K562 (cell line): ENCODE data around the gene C6orf141. TPM values are rescaled to one million over a fixed set of nuclear protein-coding genes. Genes with fewer than 3 reads are reported as not detected.

ENCODE experiments used
- ATAC-seq: fragments of 200-7000 bp; cut with Tn5 transposase; 3 replicates; pipeline ENCODE4 v1.9.1; 2020; ENCODE audit warnings: moderate library complexity
- BruUV-seq: library from RNA; stranded (reverse); fragments of 400-500 nt; replicated peaks from 2 replicates; lab custom pipeline; 2021; lab: Mats Ljungman, UMichigan
- CTCF ChIA-PET: fragments of 300-600 bp; formaldehyde crosslinking; extraction: SDS; loops from one replicate; lab custom pipeline; 2021; ENCODE audit warnings: low intra/inter-chr PET ratio; lab: Yijun Ruan, JAX
- POLR2A ChIA-PET: fragments of 300-600, 350-650 bp; sonication (Branson Sonifier 250); formaldehyde crosslinking; extraction: SDS; loops from one replicate; lab custom pipeline; 2021; ENCODE audit warnings: antibody characterized with exemption, inconsistent platforms; lab: Yijun Ruan, JAX
- DNase-seq, 4 experiments: peaks; one replicate each; pipeline versions ENCODE4 v3.0.0 to v3.0.0-alpha.2; 2011 to 2018; ENCODE audit warnings: low spot score in 3 of 4, mixed read lengths in 3 of 4; ENCODE audit errors: extremely low read depth in 1 of 4
- FAIRE-seq: peaks from 2 replicates; lab custom pipeline; 2011; peaks lifted over from hg19 to GRCh38; lab: Jason Lieb, UNC
- H2AFZ ChIP-seq: 2 replicates; pipeline ENCODE4 v1.6.0; 2011; ENCODE audit warnings: low read depth, low read length, control low read depth, inconsistent platforms
- H3K27ac ChIP-seq: fragments of 200-600 bp; 3 replicates; pipeline ENCODE4 v1.8.0; 2011; ENCODE audit warnings: low read depth, mild to moderate bottlenecking, control low read depth, inconsistent platforms, low read length, moderate library complexity, mixed read lengths; ENCODE audit errors: extremely low read depth
- H3K27me3 ChIP-seq, 2 experiments: fragments of 300-600 bp in 1 of 2; 2 replicates in 1 of 2; 3 replicates in 1 of 2; pipeline versions ENCODE4 v1.6.0 to v1.8.0; 2011; ENCODE audit warnings: inconsistent platforms in 2 of 2, low read length in 2 of 2, mild to moderate bottlenecking in 1 of 2, mixed read lengths in 1 of 2, moderate library complexity in 1 of 2; ENCODE audit not compliant: control insufficient read depth in 2 of 2, insufficient read depth in 2 of 2
- H3K36me3 ChIP-seq: fragments of 300-600 bp; 3 replicates; pipeline ENCODE4 v1.8.0; 2011; ENCODE audit warnings: mild to moderate bottlenecking, low read length, inconsistent platforms; ENCODE audit not compliant: control insufficient read depth, insufficient read depth
- H3K4me1 ChIP-seq, 2 experiments: fragments of 200-600 bp in 1 of 2; replicated peaks in 1 of 2; 2 replicates in 1 of 2; 3 replicates in 1 of 2; pipeline versions ENCODE4 v1.5.1 to v1.8.0; 2011; ENCODE audit warnings: inconsistent platforms in 2 of 2, low read length in 2 of 2, mild to moderate bottlenecking in 1 of 2, mixed read lengths in 1 of 2, moderate library complexity in 1 of 2; ENCODE audit not compliant: control insufficient read depth in 2 of 2, insufficient read depth in 2 of 2
- H3K4me2 ChIP-seq: 2 replicates; pipeline ENCODE4 v1.6.1; 2011; ENCODE audit warnings: low read length, control low read depth, inconsistent platforms, mixed read lengths; ENCODE audit not compliant: insufficient read depth
- H3K4me3 ChIP-seq: fragments of 200-600 bp; sonication (generic), shearing (Covaris generic); 2 replicates; pipeline ENCODE4 v1.5.1; 2016; ENCODE audit warnings: control low read depth, inconsistent platforms
- H3K79me2 ChIP-seq: fragments of 200-600 bp; 3 replicates; pipeline ENCODE4 v1.8.0; 2011; ENCODE audit warnings: low read length, inconsistent platforms; ENCODE audit not compliant: control insufficient read depth, insufficient read depth
- H3K9ac ChIP-seq, 2 experiments: 2 replicates each; pipeline versions ENCODE4 v1.6.0 to v1.6.1; 2011; ENCODE audit warnings: low read depth in 2 of 2, low read length in 2 of 2, control low read depth in 1 of 2, inconsistent platforms in 1 of 2, mild to moderate bottlenecking in 1 of 2, mixed read lengths in 1 of 2; ENCODE audit not compliant: insufficient read depth in 1 of 2
- H3K9me1 ChIP-seq: one replicate; pipeline ENCODE4 v1.6.0; 2011; ENCODE audit warnings: inconsistent platforms, mild to moderate bottlenecking, low read length, moderate library complexity; ENCODE audit not compliant: control insufficient read depth, insufficient read depth
- H3K9me3 ChIP-seq: replicated peaks from 2 replicates; pipeline ENCODE4 v1.5.1; 2011; ENCODE audit warnings: low read depth, low read length, inconsistent platforms; ENCODE audit not compliant: control insufficient read depth, insufficient read depth
- H4K20me1 ChIP-seq: replicated peaks from 2 replicates; pipeline ENCODE4 v1.6.1; 2011; ENCODE audit warnings: low read length, inconsistent platforms, mixed read lengths; ENCODE audit not compliant: control insufficient read depth, insufficient read depth
- FOXM1 ChIP-seq, 2 experiments: fragments of 450-650 bp in 1 of 2; sonication (generic) in 1 of 2; formaldehyde crosslinking in 1 of 2; IDR thresholded peaks; 2 replicates each; pipeline versions ENCODE4 v1.6.1 to v1.9.0; 2017 to 2022; ENCODE audit warnings: low read depth in 2 of 2, mild to moderate bottlenecking in 2 of 2, missing genetic modification reagents in 1 of 2, moderate library complexity in 1 of 2
- GATAD2A ChIP-seq: fragments of 450-650 bp; IDR thresholded peaks from 2 replicates; pipeline ENCODE4 v1.6.1; 2017
- KAT8 ChIP-seq: fragments of 450-650 bp; IDR thresholded peaks from 2 replicates; pipeline ENCODE4 v1.6.1; 2016; ENCODE audit warnings: low read depth, mild to moderate bottlenecking
- KLF16 ChIP-seq: IDR thresholded peaks from 2 replicates; pipeline ENCODE4 v1.6.1; 2016; ENCODE audit warnings: antibody characterized with exemption
- THRAP3 ChIP-seq: fragments of 450-650 bp; IDR thresholded peaks from 2 replicates; pipeline ENCODE4 v1.6.1; 2016; ENCODE audit warnings: mild to moderate bottlenecking, inconsistent platforms, borderline replicate concordance
- ZFP91 ChIP-seq: sonication (generic); formaldehyde crosslinking; IDR thresholded peaks from 2 replicates; pipeline ENCODE4 v1.8.0; 2022; ENCODE audit warnings: mild to moderate bottlenecking, missing genetic modification reagents
- ZNF609 ChIP-seq: sonication (generic); formaldehyde crosslinking; IDR thresholded peaks from 2 replicates; pipeline ENCODE4 v1.8.1; 2023; ENCODE audit warnings: missing genetic modification reagents, mild to moderate bottlenecking, borderline replicate concordance
- ZNF766 ChIP-seq: fragments of 200-800 bp; sonication (Bioruptor generic); conservative IDR thresholded peaks from 2 replicates; pipeline ENCODE4 v1.6.1; 2016; ENCODE audit warnings: missing genetic modification characterization, missing compliant biosample characterization
- WGBS: fragments of 100-300 bp; shearing (Covaris generic); methylation state at CpG from one replicate; pipeline ENCODE4 v1.1.6; 2016; ENCODE audit warnings: low coverage, mixed read lengths; ENCODE audit not compliant: insufficient coverage; ENCODE audit errors: missing lambda C conversion rate; 5-methylcytosine and 5-hydroxymethylcytosine counted together
- in situ Hi-C: fragments of 300-500 bp; cut with MboI; formaldehyde crosslinking; loops from 4 replicates; pipeline ENCODE4 v1.15.0; 2018; ENCODE audit warnings: inconsistent platforms, mixed read lengths
- intact Hi-C: fragments of 100-400 bp; cut with micrococcal nuclease; formaldehyde crosslinking; loops from 2 replicates; pipeline ENCODE4 v1.14.2; 2022
- polyA plus RNA-seq, 8 experiments: library from polyadenylated mRNA; depleted of rRNA in 4 of 8; stranded (reverse) in 5 of 8; unstranded in 3 of 8; fragments of >200 nt; fragmentation: Nextera tagmentation in 2 of 8; fragmentation: Illumina TruSeq in 1 of 8; extraction: Ambion mirVana in 2 of 8; extraction: Trizol in 1 of 8; gene quantifications; 2 replicates each; pipeline versions ENCODE4 v1.2.1 to v1.2.3, GENCODE V29; 2011 to 2014; ENCODE audit warnings: inconsistent platforms in 1 of 8, missing spikeins in 1 of 8
- total RNA-seq, 7 experiments: library from RNA; depleted of rRNA in 6 of 7; stranded (reverse); fragments of >200 nt in 6 of 7; fragmentation: Illumina TruSeq in 2 of 7; extraction: Trizol in 2 of 7; gene quantifications; 2 replicates each; pipeline versions ENCODE4 v1.2.1 to v1.2.3, GENCODE V29; 2011 to 2021; ENCODE audit warnings: low replicate concordance in 1 of 7

Gene C6orf141
- total and polyA plus RNA-seq, 9 of the 15 experiments (the other 6 are each of a cell fraction or from before 2014, with no cell fraction given), result not detected

- Histone ChIP-seq H3K4me1 (peaks cover 4 to 5% of the 10 kb centered on the region in 2 experiments; a peak in 3 of 5 replicates), H3K27me3 (no peaks in the 10 kb centered on the region), H3K9me3 (no peaks in the 10 kb centered on the region), H2AFZ (peak overlapping the region; percentile 53), H3K79me2 (no peaks in the 10 kb centered on the region), H3K36me3 (no peaks in the 10 kb centered on the region), H3K9ac (no peak overlapping the region), H4K20me1 (no peaks in the 10 kb centered on the region), H3K9me1 (no peaks in the 10 kb centered on the region), H3K4me2 (no peak overlapping the region), H3K4me3 (no peak overlapping the region), H3K27ac (peak overlapping the region; percentile 53; the same call in 2 of the 3 replicates)
- ChIA-PET CTCF (no interaction called here), POLR2A (no interaction called here)
- no TSS peak for BruUV-seq
- intact Hi-C loops (no loop called here), in situ Hi-C loops (no loop called here)
- WGBS, result 75% methylated on average over 4 of the region's 4 CpGs
- FAIRE-seq (no peak), DNase-seq (no peak), ATAC-seq (no peak)
- no peak for TF ChIP-seq KAT8
- no peak for TF ChIP-seq ZNF609 (CRISPR knock-in tag)
- TF ChIP-seq ZNF766 (CRISPR knock-in tag), result 0 out of 2 replicates have a peak, but pooled peaks have one; percentile 27
- no peak for TF ChIP-seq KLF16
- no peak for TF ChIP-seq ZFP91 (CRISPR knock-in tag)
- TF ChIP-seq FOXM1 (IDR thresholded peaks at IDR 0.05; ENCODE audit: low read depth), result no peak
- no peak for TF ChIP-seq FOXM1 (CRISPR knock-in tag; IDR thresholded peaks at IDR 0.05; ENCODE audit: low read depth)
- TF ChIP-seq THRAP3, result no peak
- TF ChIP-seq GATAD2A, result no peak
Measured at GRCh38 chr6:49555951-49556350, 5.5 kb downstream of the C6orf141 start.
